ENCODE results near the gene BCL2L15.

The BCL2L15 gene

GRCh38 chr1:113912594-113913311 is 25.4 kb upstream of the BCL2L15 start:
- no peak for DNase-seq (ENCODE audit: low read depth in 1 of 2, low spot score in 1 of 2)

GRCh38 chr1:113905435-113905861 is 18.1 kb upstream of the BCL2L15 start:
- DNase-seq (ENCODE audit: low read depth in 1 of 2, low spot score in 1 of 2): peak in 1 of 2 donors; percentile 6

DNA sequence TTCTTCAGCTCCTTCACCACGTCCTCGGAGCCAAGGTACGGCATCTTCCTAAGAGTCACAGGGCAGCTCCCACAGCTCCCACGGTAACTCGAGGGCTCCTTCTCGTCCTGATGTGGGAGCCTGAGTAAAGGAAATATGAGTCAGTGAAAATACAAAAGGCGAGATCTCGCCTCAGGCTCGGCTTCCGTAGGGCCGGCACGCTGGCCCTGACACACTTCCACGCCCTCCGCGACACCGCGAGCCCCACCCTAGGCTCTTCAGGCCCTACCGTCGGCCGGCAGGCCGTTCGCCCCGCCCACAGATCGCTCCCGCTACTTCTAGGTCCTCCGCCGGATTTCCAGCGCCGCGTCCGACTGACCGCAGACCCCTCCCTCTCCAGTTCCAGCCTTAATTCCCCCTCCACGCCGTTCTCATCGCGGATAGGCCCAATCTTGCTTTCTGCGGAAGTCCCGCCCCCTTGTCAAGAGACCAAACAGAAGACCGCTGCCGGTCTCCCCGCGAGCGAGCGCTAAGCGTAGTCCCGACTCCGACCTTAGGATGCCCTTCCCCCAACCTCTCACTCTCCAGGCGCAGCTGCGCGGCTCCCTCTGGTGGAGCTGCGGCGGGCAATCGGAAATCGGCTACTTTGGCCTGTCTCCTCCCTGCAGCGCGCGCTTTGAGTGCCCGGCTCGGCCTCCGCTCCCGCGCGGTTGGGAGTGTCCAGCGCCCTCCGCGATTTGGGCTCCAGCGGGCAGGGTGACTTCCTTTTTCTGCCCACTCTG is 17.5 kb upstream of the BCL2L15 start, which contains the start of the genes AP4B1 and DCLRE1B:
AP4B1 (minus strand) TSS at position 126 of the 761 bp plus-strand sequence; CDS start at position 44, 82 bp downstream.
DCLRE1B (plus strand) TSS at position 653 of the 761 bp plus-strand sequence. CDS start 261 bp downstream, outside the sequence.
- DNase-seq (ENCODE audit: low read depth in 1 of 2, low spot score in 1 of 2): peak; percentile 85 to 97

GRCh38 chr1:113904293-113904673 is 16.9 kb upstream of the BCL2L15 start:
- no peak for DNase-seq (ENCODE audit: low read depth in 1 of 2, low spot score in 1 of 2)

GRCh38 chr1:113903501-113904292 is 16.3 kb upstream of the BCL2L15 start:
- DNase-seq (ENCODE audit: low read depth in 1 of 2, low spot score in 1 of 2): no peak

DNA sequence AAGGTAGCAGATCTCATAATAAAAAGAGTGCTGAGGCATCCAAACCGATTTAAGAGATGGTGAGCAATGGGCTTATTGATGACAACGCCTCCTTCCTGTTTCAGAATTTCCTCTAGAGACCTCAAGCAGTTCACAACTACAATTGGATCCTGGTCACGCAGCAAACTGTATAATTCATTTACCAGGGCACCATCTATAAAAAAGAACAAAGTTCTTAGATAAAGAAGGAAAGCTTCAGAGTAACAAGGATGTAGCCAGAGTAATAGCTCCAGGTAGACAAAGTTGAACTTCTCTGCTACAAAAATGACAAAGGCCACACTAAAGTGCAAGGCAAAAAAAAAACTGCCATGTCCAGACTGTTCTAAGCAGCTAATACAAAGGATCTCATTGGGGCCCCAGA is 13.8 kb upstream of the BCL2L15 start:
- DNase-seq (ENCODE audit: low read depth in 1 of 2, low spot score in 1 of 2): no peak

GRCh38 chr1:113899111-113899510 is 11.7 kb upstream of the BCL2L15 start:
- DNase-seq (ENCODE audit: low read depth in 1 of 2, low spot score in 1 of 2): no peak

DNA sequence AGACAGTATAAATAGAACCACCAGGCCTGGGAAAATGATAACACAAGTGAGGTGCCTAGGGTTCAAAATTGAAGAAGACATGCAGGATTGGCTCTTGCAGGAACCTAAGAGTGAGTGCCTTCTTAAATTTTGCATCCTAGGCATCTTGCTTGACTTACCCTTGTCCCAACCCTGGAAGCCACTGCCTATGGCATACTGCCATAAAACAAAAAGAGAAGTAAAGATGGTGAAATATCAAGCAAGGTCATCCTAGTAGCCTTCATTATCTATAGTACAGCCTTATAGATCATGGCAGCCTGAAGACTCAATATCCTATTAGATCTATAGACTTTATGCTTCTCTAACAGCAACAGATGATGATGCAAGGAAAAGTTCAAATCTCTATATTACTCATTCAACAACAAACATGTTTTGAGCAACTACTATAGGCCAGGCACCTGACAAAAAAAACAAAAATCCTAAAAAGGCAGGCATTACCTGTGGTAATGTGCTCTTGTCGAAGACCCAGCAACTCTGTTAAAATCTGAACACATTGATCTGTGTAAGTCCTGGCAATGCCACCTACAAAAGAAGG is 10.9 kb upstream of the BCL2L15 start:
- DNase-seq (ENCODE audit: low read depth in 1 of 2, low spot score in 1 of 2): no peak

- DNase-seq (ENCODE audit: low read depth in 1 of 2, low spot score in 1 of 2): no peak
These were observed 8.6 kb upstream of the BCL2L15 start for GRCh38 chr1:113895961-113896360.

GRCh38 chr1:113895098-113895497 is 7.7 kb upstream of the BCL2L15 start:
- no peak for DNase-seq (ENCODE audit: low read depth in 1 of 2, low spot score in 1 of 2)

GRCh38 chr1:113893267-113893666 is 5.9 kb upstream of the BCL2L15 start:
- DNase-seq (ENCODE audit: low read depth in 1 of 2, low spot score in 1 of 2): no peak

- DNase-seq (ENCODE audit: low read depth in 1 of 2, low spot score in 1 of 2): no peak
These were observed 4.3 kb upstream of the BCL2L15 start for GRCh38 chr1:113891631-113892220.

DNA sequence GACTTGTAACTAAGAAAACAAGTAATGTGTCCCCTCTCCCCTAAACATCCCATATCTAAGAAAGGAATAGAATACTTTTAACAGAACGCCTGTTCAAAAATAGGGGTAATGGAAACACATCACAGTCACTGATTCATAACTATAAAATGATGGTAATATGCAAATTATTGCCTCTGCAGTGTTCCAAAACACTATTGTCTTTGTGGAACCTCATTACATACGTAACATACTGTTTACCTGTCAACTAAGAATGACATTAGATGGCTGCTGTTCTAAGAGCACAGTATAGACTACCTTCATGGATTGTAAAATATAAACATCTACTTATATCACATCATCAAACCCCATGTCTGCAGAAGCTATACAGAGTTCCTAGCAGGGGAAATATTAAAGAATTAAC is 3.4 kb upstream of the BCL2L15 start:
- DNase-seq (ENCODE audit: low read depth in 1 of 2, low spot score in 1 of 2): no peak

GRCh38 chr1:113886417-113887401 is 672 bp downstream of the BCL2L15 start:
- DNase-seq (ENCODE audit: low read depth in 1 of 2, low spot score in 1 of 2): no peak

GRCh38 chr1:113881661-113882060 is 5.7 kb downstream of the BCL2L15 start:
- DNase-seq (ENCODE audit: low read depth in 1 of 2, low spot score in 1 of 2): no peak

- no peak for DNase-seq (ENCODE audit: low read depth in 1 of 2, low spot score in 1 of 2)
These were observed 7.7 kb downstream of the BCL2L15 start for GRCh38 chr1:113879739-113880038.

DNA sequence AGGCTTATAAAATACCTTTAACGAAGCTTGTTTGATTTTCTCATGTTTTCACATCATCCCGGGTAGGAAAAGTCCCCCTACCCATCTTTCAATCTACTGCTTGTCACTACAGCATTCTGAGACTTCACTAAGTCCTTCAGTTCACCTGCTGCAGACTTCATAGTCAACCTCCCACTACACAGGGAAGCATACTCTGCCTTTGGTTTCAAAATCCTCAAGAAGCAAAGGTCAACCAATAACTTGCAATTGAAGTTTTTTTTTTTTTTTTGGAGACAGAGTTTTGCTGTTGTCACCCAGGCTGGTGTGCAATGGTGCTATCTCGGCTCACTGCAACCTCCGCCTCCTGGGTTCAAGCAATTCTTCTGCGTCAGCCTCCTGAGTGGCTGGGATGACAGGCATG is 11.2 kb downstream of the BCL2L15 start:
- DNase-seq (ENCODE audit: low read depth in 1 of 2, low spot score in 1 of 2): no peak

DNA sequence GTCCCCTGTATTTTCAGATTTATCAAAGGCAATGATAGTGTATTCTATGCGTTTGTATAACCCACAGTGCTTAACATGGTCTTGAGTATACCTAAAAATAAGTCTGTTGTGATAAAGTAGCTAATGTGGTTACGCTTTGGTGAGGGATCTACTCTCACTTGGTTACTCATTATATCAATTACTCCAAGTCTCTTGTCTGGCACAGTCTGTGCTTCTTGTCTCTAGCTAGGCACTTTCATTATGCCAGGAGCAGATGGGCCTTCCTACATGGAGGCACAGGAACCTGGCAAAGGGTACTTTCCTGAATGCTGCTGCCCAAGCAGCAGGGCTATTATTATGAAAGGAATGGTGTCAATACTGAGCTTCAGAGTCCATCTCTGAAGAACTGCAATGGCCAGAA is 11.7 kb downstream of the BCL2L15 start:
- DNase-seq (ENCODE audit: low read depth in 1 of 2, low spot score in 1 of 2): no peak

- no peak for DNase-seq (ENCODE audit: low read depth in 1 of 2, low spot score in 1 of 2)
These were observed 13.1 kb downstream of the BCL2L15 start for GRCh38 chr1:113874012-113874879.

Data from activated CD4-positive, alpha-beta T cell treated with anti-CD3 and anti-CD28 coated beads, Interleukin-2, amount 50 U/mL, for 24 hours (primary cell).